SU-DHL-6 (cell line): Measurements from ENCODE around the gene PROSER3.

Experiments used
- EZH2phosphoT487 ChIP-seq: fragments of 200-600 bp; sonication (generic), shearing (Covaris generic); conservative IDR thresholded peaks from 2 replicates; pipeline ENCODE4 v1.6.1; 2018; ENCODE audit warnings: mild to moderate bottlenecking, antibody characterized with exemption, low read length, moderate library complexity, mixed read lengths
- TF ChIP-seq, protein P1 (sequence below): fragments of 200-600 bp; sonication (generic); IDR thresholded peaks from one replicate; pipeline ENCODE4 v1.5.1; 2017; ENCODE audit warnings: antibody characterized with exemption, mild to moderate bottlenecking, low read length, moderate library complexity; ENCODE audit not compliant: insufficient read depth, poor library complexity, severe bottlenecking

DNA sequence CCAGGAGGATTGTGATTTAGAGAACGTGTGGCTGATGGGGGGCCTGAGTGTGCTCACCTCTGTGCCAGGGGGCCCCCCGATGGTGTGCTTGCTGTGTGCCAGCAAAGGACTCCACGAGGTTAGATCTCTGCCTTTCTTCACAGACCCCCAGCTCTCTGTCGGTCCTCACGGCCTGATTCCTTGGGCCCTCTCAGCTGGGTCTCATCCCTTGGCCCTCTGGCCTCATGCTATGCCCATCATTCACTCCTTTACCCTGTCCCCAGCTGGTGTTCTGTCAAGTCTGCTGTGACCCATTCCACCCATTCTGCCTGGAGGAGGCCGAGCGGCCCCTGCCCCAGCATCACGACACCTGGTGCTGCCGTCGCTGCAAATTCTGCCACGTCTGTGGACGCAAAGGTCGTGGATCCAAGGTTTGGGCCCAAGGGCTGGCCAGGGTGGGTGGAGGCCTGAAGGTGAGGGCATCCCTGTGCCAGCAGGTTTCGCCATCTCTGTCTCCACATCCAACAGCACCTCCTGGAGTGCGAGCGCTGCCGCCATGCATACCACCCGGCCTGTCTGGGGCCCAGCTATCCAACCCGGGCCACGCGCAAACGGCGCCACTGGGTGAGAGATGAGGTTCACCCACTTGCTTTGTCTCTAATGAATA, 32.6 kb upstream of the PROSER3 start:
- TF ChIP-seq, protein P1, sequence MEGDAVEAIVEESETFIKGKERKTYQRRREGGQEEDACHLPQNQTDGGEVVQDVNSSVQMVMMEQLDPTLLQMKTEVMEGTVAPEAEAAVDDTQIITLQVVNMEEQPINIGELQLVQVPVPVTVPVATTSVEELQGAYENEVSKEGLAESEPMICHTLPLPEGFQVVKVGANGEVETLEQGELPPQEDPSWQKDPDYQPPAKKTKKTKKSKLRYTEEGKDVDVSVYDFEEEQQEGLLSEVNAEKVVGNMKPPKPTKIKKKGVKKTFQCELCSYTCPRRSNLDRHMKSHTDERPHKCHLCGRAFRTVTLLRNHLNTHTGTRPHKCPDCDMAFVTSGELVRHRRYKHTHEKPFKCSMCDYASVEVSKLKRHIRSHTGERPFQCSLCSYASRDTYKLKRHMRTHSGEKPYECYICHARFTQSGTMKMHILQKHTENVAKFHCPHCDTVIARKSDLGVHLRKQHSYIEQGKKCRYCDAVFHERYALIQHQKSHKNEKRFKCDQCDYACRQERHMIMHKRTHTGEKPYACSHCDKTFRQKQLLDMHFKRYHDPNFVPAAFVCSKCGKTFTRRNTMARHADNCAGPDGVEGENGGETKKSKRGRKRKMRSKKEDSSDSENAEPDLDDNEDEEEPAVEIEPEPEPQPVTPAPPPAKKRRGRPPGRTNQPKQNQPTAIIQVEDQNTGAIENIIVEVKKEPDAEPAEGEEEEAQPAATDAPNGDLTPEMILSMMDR: no peak
- TF ChIP-seq EZH2phosphoT487: no peak
